Loucy (cell line): Measurements from ENCODE around the gene KRTAP4-6.

ENCODE experiments used
- H2AFZ ChIP-seq: fragments of 200-600 bp; sonication (generic); 2 replicates; pipeline ENCODE4 v1.6.0; 2016; ENCODE audit warnings: antibody characterized with exemption, mild to moderate bottlenecking, low read length, moderate library complexity
- H3F3A ChIP-seq: fragments of 200-600 bp; 2 replicates; pipeline ENCODE4 v1.6.0; 2016; ENCODE audit warnings: antibody characterized with exemption, low read depth, mild to moderate bottlenecking
- H3K27me3 ChIP-seq: fragments of 200-600 bp; sonication (generic); 2 replicates; pipeline ENCODE4 v1.6.1; 2014; ENCODE audit warnings: low read length, mild to moderate bottlenecking; ENCODE audit not compliant: insufficient read depth, poor library complexity, severe bottlenecking
- H3K36me3 ChIP-seq: fragments of 200-600 bp; sonication (generic); 2 replicates; pipeline ENCODE4 v1.6.1; 2016; ENCODE audit warnings: low read length; ENCODE audit not compliant: insufficient read depth
- H3K4me1 ChIP-seq: fragments of 200-600 bp; sonication (generic); 2 replicates; pipeline ENCODE4 v1.5.1; 2014; ENCODE audit warnings: low read length, mild to moderate bottlenecking; ENCODE audit not compliant: insufficient read depth, poor library complexity, severe bottlenecking
- H3K4me2 ChIP-seq: fragments of 200-600 bp; sonication (generic); 2 replicates; pipeline ENCODE4 v1.6.0; 2014; ENCODE audit warnings: antibody characterized with exemption, low read length, low read depth, mild to moderate bottlenecking; ENCODE audit not compliant: poor library complexity, severe bottlenecking
- H3K4me3 ChIP-seq: fragments of 200-600 bp; sonication (generic); 2 replicates; pipeline ENCODE4 v1.5.1; 2014; ENCODE audit warnings: low read length, mild to moderate bottlenecking, mixed read lengths; ENCODE audit not compliant: poor library complexity, severe bottlenecking
- H3K79me2 ChIP-seq: fragments of 200-600 bp; sonication (generic); 2 replicates; pipeline ENCODE4 v1.6.1; 2014; ENCODE audit warnings: low read length; ENCODE audit not compliant: insufficient read depth
- H3K9ac ChIP-seq: fragments of 200-600 bp; sonication (generic); 2 replicates; pipeline ENCODE4 v1.6.0; 2014; ENCODE audit warnings: mild to moderate bottlenecking, low read depth, low read length, moderate library complexity; ENCODE audit not compliant: poor library complexity, severe bottlenecking
- H3K9me2 ChIP-seq: fragments of 200-600 bp; sonication (generic); replicated peaks from 2 replicates; pipeline ENCODE4 v1.6.1; 2016; ENCODE audit warnings: low read depth, low read length, mixed read lengths
- H3K9me3 ChIP-seq: fragments of 200-600 bp; sonication (generic); 2 replicates; pipeline ENCODE4 v1.6.1; 2014; ENCODE audit warnings: mild to moderate bottlenecking, antibody characterized with exemption, low read length, low read depth; ENCODE audit not compliant: insufficient read depth
- H4K20me1 ChIP-seq: fragments of 200-600 bp; sonication (generic); 2 replicates; pipeline ENCODE4 v1.6.0; 2014; ENCODE audit warnings: antibody characterized with exemption, low read length, mild to moderate bottlenecking; ENCODE audit not compliant: insufficient read depth, poor library complexity, severe bottlenecking
- CTCF ChIP-seq: fragments of 200-600 bp; sonication (generic); conservative IDR thresholded peaks from 2 replicates; pipeline ENCODE4 v1.5.1; 2014; ENCODE audit warnings: mild to moderate bottlenecking, antibody characterized with exemption, low read length
- EZH2phosphoT487 ChIP-seq: fragments of 200-600 bp; IDR thresholded peaks from 2 replicates; pipeline ENCODE4 v1.6.1; 2018; ENCODE audit warnings: antibody characterized with exemption, mild to moderate bottlenecking, moderate library complexity, borderline replicate concordance

KRTAP4-6 gene

GRCh38 chr17:41098042-41098441, 42.3 kb downstream of the KRTAP4-6 start, which contains the start of gene KRTAP4-8:
TSS of gene KRTAP4-8 (minus strand) at chr17:41098142. CDS start at chr17:41098084, 58 bp downstream.
- Histone ChIP-seq H3K36me3 (no peaks in the 10 kb centered on the region), H3K4me3 (no peak within 1 kb of the TSS), H3K9me2 (no peaks in the 10 kb centered on the region), H4K20me1 (no peaks in the 10 kb centered on the region), H3K4me2 (no peak within 1 kb of the TSS), H3K27me3 (no peaks in the 10 kb centered on the region), H3K9me3 (no peaks in the 10 kb centered on the region; the same call in 1 of the 2 replicates), H3K4me1 (peaks cover 24% of the 10 kb centered on the region), H3F3A (no peaks in the 10 kb centered on the region), H2AFZ (no peak within 1 kb of the TSS), H3K9ac (no peak within 1 kb of the TSS), H3K79me2 (no peaks in the 10 kb centered on the region)
- no peak for TF ChIP-seq EZH2phosphoT487
- TF ChIP-seq CTCF = no peak

GRCh38 chr17:41096055-41096454, 44.3 kb downstream of the KRTAP4-6 start:
- no peak overlapping the region for H3K9ac ChIP-seq
- TF ChIP-seq CTCF = no peak
- TF ChIP-seq EZH2phosphoT487 = no peak
- no peaks in the 10 kb centered on the region for H3K9me2 ChIP-seq
- no peaks in the 10 kb centered on the region for H3K27me3 ChIP-seq
- no peaks in the 10 kb centered on the region for H4K20me1 ChIP-seq
- no peak overlapping the region for H3K4me2 ChIP-seq
- H3K36me3 ChIP-seq = no peaks in the 10 kb centered on the region
- H3K79me2 ChIP-seq = no peaks in the 10 kb centered on the region
- H3K4me3 ChIP-seq = no peak overlapping the region
- H3F3A ChIP-seq = no peaks in the 10 kb centered on the region
- peaks cover 2% of the 10 kb centered on the region for H3K9me3 ChIP-seq
- H3K4me1 ChIP-seq = peaks cover 14% of the 10 kb centered on the region
- H2AFZ ChIP-seq = no peak overlapping the region
